GM18499 (cell line): ENCODE data around the gene ABCB11.
"Not testable (repeated sequence)": the region's sequence is repeated elsewhere in the genome, so short reads cannot be mapped to it uniquely, and the experiment has no call there.

Experiments used
- ATAC-seq: cut with Tn5 transposase; IDR thresholded peaks from one replicate; pipeline ENCODE4 v1.9.1; 2021; ENCODE audit warnings: moderate number of reproducible peaks; ENCODE audit not compliant: insufficient read depth, unreplicated experiment

Gene ABCB11

DNA sequence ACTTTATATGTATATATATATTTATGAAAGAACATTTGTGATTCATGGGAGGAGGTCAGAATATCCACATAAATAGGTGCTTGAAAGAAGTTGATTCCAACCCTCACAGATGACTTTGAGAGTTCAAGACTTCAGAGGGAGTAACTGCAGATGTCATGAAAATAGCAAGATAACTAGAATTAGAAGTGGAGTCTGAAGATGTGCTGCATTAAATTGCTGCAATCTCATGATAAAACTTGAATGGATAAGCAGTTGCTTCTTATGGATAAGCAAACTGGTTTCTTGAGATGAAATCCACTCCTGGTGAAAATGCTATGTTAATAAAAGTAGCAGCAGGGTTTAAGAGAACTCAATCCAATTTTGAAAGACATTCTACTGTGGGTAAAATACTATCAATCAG lies 89.8 kb downstream of the ABCB11 start:
- ATAC-seq, result no peak

DNA sequence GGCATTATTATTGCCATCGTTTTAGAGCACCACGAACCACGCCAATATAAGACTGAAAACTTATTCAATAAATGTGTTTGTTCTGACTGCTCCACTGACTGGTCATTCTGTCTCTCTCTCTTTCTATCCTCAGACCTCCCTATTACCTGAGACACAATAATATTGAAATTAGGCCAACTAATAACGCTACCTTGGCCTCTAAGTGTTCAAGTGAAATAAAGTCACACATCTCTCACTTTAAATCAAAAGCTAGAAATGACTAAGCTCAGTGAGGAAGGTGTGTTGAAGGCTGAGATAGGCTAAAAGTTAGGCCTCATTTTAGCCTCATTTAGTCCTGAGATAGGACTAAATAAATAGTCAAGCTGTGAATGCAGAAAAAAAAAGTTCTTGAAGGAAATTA lies 91.2 kb downstream of the ABCB11 start:
- peak; percentile 78 for ATAC-seq

GRCh38 chr2:168939061-168939460 lies 92.1 kb downstream of the ABCB11 start:
- ATAC-seq, result no peak

- ATAC-seq, result no peak
These were observed 95.1 kb downstream of the ABCB11 start for GRCh38 chr2:168935810-168936581.

DNA sequence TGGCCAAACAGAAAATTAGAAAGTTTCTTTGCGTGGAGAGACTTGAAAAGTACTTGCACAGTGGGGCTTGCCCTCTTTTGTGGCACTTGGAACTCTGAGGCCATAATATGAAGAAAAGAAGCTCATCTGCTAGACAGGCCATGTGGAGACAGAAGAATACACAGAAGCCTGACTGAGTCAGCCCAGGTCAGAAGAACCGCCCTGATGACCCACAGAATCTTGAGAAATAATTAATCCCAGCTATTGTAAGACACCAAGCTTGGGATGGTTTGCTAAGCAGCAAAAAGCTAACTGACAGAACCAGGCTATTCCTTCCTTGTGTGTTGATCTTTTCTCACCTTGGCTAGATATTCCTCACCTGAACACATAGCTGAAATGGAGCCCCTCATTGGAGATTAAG lies 96.3 kb downstream of the ABCB11 start:
- ATAC-seq, result no peak

GRCh38 chr2:168932174-168932573 lies 99.0 kb downstream of the ABCB11 start:
- ATAC-seq, result not testable (repeated sequence)

DNA sequence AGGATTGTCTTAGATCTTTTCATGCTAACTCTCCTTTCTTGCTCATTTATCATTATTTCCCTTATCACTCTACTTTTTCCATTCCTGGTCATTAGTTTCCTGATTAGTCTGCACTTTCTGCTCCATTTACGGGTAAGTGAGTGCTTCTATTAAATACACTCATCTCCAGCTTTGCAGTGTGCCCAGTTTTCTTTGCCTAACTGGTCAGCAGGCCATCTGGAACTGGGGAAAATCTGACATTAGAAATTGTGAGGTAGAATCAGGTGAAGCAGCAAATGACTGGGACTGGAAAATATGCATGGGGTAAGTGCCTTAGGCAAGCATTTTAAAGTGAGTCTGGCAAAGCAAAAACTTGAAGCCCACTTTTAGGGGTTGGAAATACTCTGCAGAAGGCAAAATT lies 100.9 kb downstream of the ABCB11 start:
- no peak for ATAC-seq

GRCh38 chr2:168929031-168929430 lies 102.1 kb downstream of the ABCB11 start:
- no peak for ATAC-seq

- ATAC-seq, result no peak
These were observed 102.9 kb downstream of the ABCB11 start for GRCh38 chr2:168928113-168928831.

DNA sequence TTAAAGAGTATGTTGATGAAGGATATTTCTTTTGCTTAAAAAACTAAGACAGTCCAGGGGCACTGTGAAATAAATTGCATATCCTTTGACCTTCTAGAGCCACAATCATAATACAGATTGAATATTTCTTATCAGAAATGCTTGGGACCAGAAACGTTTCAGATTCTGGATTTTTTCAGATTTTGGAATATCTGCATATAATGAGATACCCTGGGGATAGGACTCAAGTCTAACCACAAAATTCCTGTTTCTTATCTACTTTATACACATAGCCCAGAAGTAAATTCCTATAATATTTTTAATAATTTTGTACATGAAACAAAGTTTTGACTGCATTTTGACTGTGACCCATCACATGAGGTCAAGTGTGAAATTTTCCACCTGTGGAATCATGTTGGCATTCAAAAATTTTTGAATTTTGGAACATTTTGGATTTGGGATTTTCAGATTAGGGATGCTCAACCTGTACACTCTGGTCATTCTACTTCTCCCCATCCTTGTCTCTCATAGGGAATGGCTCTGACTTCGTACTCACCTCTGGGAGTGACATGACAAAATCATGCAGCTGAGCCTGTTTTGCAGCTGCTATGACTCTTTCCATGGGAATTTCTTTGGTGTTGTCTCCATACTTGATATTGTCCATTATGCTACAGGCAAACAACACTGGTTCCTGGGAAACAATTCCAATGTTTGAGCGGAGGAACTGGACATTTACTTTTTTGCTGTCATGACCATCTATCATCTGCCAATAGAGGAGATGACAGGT lies 104.3 kb downstream of the ABCB11 start:
- ATAC-seq, result no peak

DNA sequence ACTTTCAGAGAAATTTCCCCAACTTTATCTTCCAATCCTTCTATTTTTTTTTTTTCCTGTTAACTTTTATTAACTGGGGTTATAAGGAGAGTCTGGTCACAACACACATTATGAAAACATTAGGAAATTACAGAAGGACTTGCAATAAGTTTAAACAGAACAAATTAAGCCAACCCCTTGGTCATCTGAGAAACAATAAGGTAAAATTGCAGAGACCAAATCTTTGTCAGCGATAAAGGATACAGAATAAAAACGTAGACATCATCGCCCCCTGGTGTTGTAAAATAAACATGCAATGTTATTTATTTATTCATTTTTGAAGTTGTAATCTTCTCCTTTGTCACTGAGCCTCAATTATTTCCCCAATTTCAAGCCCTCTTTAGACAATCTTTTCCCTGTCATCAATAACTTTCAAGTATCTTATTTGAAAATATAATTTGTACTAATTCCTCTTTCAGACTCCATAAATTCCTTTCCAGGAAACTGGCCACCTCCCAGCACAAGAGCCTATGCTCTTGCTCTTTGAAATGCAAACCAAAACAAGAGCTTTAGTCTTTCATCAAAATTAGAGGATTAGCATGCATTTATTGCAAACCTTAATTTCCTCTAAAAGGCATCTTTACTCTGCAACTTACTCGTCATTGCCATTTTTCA lies 110.5 kb downstream of the ABCB11 start:
- no peak for ATAC-seq

DNA sequence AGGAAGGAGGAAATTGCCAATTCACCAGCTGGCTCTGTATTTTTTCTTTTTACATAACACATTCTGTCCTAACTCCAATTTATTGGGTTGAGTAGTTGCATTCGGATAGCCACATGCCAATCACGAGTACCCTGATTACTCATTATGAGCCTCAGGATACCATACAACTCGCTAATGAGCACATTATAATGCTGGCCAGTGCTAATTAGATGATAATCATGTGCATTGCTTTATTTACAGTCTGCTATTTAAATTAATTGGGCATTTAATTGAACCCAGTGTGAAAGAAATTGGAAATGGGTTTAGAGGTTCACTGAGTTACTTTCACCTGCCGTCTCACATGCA lies 114.8 kb downstream of the ABCB11 start:
- ATAC-seq, result no peak

DNA sequence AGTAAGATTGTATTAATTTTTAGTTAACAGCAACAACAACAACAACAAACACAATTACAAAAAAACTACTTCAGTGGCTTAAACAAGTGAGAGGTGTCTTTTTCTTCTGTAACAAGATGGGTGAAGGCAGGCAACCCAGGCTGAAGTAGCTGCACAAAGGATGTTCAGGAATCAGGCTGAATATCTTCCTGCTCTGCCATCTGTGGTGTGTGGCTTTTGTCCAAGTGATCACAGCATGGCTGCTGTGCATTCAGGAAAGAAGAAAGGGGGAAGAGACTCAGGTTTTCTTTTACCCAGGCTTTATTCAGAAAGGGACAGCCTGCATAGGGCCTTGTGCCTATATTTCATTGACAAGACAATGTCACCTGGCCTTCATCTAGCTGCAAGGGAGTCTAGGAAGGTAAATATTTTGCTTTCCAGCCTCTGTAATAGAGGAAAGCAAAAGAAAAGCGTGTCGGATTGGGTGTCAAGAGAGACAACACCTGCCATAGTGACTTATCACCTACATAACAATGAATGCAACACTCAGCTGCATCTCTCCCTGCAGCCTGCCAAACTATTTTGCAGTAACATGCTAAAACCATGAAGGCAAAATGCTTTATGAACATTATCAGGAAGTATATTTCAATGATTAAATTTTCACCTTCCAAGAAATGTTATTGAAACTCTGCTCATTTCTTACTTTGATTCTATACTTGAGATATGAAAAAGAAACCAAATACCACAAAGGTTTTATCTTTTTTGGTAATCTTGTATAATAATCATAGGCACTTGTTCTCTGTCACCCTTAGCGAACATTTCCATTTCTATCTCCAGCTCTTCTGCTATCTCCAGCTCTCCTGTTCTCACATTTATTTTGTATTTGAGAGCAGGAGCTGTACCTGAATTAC lies 115.4 kb downstream of the ABCB11 start:
- no peak for ATAC-seq

DNA sequence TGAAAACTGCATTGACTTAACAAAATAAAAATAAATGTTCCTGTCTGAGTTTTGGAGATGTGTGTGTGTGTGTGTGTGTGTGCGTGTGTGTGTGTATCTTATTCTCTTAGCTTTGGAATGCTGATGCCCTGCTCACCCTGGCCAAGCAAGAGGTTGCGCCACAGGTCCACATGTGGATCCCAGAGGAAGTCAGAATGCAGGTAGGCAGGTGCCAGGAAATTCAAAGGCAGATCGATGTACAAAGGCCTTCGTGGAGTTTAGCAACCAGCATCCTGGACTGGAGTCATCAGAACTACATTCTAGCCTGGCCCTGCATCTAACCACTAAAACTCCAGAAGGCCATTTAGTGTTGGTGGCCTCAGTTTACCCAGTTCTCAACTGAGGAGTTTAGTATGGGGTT lies 117.6 kb downstream of the ABCB11 start:
- no peak for ATAC-seq

DNA sequence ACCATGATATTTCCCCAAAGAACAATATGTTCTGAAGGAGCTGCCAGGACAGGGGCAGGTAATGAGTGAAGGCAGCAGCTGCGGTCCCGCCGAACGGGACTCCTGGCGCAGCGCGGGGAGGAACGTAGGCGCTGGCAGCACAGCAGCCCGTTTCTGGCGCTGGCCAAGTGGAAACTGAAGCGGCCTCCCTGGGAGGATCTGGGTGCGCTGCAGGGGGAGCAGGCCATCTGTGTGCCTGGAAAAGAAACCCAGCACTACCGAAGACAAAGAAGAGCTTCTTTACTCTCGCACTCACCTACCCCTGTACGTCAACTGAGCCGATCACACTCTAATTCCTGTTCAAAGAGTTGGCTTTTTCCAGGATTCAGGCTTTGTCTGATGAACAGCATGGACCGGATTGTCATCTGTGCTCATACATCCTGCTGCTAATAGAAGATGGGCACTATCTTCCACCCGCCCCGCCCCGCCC lies 118.2 kb downstream of the ABCB11 start:
- ATAC-seq, result no peak

DNA sequence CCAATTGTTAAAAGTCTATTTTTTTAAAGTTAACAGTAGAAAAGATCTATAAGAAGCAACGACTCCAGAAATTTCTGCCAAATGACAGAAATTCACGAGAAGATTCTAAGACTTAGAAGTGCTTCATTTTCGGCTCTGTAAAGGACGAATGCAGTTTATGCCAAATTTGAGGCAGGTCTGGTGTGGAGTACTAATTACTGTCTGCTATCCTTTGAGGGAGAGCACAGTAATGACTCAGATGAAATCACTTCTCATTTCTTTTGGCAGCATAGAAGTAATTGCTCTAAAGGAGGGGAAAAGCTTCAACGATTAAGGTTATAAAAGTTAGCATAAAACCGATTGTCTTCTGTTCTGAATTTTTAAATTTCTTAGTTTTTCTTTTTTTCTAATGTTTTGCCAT lies 118.7 kb downstream of the ABCB11 start:
- ATAC-seq, result no peak

- ATAC-seq, result no peak
These were observed 120.8 kb downstream of the ABCB11 start for GRCh38 chr2:168910330-168910729.

DNA sequence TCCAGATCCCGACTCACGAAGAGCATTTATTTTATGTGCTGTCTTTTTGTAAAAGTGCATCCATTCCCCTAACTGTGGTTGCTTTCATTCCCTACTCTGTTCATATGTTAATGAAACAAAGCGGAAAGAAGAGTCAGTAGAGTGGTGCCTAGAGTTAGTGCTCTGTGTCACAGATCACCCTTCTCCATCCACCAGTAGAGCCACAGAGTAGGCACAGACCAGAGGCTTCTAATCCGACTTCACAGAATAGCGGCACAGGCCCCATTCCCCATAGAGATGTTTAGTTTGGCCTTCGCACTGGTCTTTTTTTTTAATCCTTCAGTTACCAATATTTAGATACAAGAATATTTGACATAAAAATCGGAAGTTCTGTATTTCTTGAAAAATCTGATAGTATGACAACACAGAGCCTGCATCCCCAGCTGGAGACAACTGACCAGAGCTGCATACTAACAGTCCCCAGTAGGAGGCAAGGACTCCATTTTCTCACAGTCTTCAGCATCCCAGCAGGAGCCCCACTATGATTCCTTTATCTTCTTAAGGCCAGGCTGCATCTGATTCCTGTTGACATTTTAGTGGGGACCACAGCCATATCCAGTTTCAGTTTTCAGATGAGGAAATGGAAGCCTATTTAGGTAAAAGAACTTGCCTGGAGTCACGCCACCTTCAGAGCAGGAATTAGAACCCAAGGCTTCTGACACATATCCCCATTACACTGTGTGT lies 123.0 kb downstream of the ABCB11 start:
- no peak for ATAC-seq

- no peak for ATAC-seq
These were observed 126.8 kb downstream of the ABCB11 start for GRCh38 chr2:168904358-168904757.
